ENCODE data around the gene PRDM16. TPM values are rescaled to one million over a fixed set of nuclear protein-coding genes. Genes with fewer than 3 reads are reported as not detected.

Gene PRDM16
- polyA plus RNA-seq, 1 donor from 2014 or later, result 0.21 TPM

- Histone ChIP-seq H3K9me2 (ENCODE audit: insufficient read depth, low read length) (no peaks in the 10 kb centered on the region), H3K27me3 (ENCODE audit: insufficient read depth, low read depth, low read length) (peaks cover 5% of the 10 kb centered on the region), H3K79me2 (replicated peaks; ENCODE audit: insufficient read depth, low read length) (no peaks in the 10 kb centered on the region), H3K27ac (ENCODE audit: low read length) (no peak overlapping the region), H3K36me3 (ENCODE audit: insufficient read depth, low read length) (no peaks in the 10 kb centered on the region), H4K20me1 (ENCODE audit: insufficient read depth) (no peaks in the 10 kb centered on the region), H3F3A (ENCODE audit: insufficient read depth, low read length, poor library complexity, severe bottlenecking) (no peaks in the 10 kb centered on the region), H3K9ac (ENCODE audit: low read length) (peak overlapping the region; percentile 34), H2AFZ (ENCODE audit: low read depth, low read length) (no peak overlapping the region), H3K9me3 (ENCODE audit: low read length) (no peaks in the 10 kb centered on the region), H3K4me2 (ENCODE audit: low read length) (no peak overlapping the region), H3K4me3 (ENCODE audit: low read length) (peak overlapping the region; percentile 66)
- TF ChIP-seq SMC3 (conservative IDR thresholded peaks at IDR 0.05; ENCODE audit: poor library complexity), result no peak
- TF ChIP-seq, protein P1, sequence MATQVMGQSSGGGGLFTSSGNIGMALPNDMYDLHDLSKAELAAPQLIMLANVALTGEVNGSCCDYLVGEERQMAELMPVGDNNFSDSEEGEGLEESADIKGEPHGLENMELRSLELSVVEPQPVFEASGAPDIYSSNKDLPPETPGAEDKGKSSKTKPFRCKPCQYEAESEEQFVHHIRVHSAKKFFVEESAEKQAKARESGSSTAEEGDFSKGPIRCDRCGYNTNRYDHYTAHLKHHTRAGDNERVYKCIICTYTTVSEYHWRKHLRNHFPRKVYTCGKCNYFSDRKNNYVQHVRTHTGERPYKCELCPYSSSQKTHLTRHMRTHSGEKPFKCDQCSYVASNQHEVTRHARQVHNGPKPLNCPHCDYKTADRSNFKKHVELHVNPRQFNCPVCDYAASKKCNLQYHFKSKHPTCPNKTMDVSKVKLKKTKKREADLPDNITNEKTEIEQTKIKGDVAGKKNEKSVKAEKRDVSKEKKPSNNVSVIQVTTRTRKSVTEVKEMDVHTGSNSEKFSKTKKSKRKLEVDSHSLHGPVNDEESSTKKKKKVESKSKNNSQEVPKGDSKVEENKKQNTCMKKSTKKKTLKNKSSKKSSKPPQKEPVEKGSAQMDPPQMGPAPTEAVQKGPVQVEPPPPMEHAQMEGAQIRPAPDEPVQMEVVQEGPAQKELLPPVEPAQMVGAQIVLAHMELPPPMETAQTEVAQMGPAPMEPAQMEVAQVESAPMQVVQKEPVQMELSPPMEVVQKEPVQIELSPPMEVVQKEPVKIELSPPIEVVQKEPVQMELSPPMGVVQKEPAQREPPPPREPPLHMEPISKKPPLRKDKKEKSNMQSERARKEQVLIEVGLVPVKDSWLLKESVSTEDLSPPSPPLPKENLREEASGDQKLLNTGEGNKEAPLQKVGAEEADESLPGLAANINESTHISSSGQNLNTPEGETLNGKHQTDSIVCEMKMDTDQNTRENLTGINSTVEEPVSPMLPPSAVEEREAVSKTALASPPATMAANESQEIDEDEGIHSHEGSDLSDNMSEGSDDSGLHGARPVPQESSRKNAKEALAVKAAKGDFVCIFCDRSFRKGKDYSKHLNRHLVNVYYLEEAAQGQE (IDR thresholded peaks at IDR 0.05; ENCODE audit: borderline replicate concordance), result no peak
- no peak for TF ChIP-seq EZH2 (IDR thresholded peaks at IDR 0.05; ENCODE audit: borderline replicate concordance, insufficient read depth, low read length, poor library complexity, severe bottlenecking)
- TF ChIP-seq EP300 (conservative IDR thresholded peaks at IDR 0.05; ENCODE audit: poor library complexity, severe bottlenecking), result no peak
- no peak for TF ChIP-seq TAF1 (IDR thresholded peaks at IDR 0.05; ENCODE audit: low read depth)
- TF ChIP-seq MXI1 (conservative IDR thresholded peaks at IDR 0.05; ENCODE audit: poor library complexity, severe bottlenecking), result no peak
- TF ChIP-seq RAD21 (conservative IDR thresholded peaks at IDR 0.05), result no peak
- TF ChIP-seq POLR2AphosphoS5 (IDR thresholded peaks at IDR 0.05), result no peak
- no peak for TF ChIP-seq CTCF (IDR thresholded peaks at IDR 0.05; ENCODE audit: poor library complexity, severe bottlenecking)
Measured at GRCh38 chr1:3454811-3455618, 386.0 kb downstream of the PRDM16 start.

GRCh38 chr1:3455670-3456448 lies 386.9 kb downstream of the PRDM16 start:
- Histone ChIP-seq H2AFZ (ENCODE audit: low read depth, low read length) (no peak overlapping the region), H3K36me3 (ENCODE audit: insufficient read depth, low read length) (no peaks in the 10 kb centered on the region), H3K27ac (ENCODE audit: low read length) (no peak overlapping the region), H3K9me3 (ENCODE audit: low read length) (no peaks in the 10 kb centered on the region), H3K9ac (ENCODE audit: low read length) (no peak overlapping the region), H3F3A (ENCODE audit: insufficient read depth, low read length, poor library complexity, severe bottlenecking) (no peaks in the 10 kb centered on the region), H4K20me1 (ENCODE audit: insufficient read depth) (no peaks in the 10 kb centered on the region), H3K27me3 (ENCODE audit: insufficient read depth, low read depth, low read length) (peaks cover 5% of the 10 kb centered on the region), H3K4me3 (ENCODE audit: low read length) (no peak overlapping the region), H3K4me2 (ENCODE audit: low read length) (no peak overlapping the region), H3K9me2 (ENCODE audit: insufficient read depth, low read length) (no peaks in the 10 kb centered on the region), H3K79me2 (replicated peaks; ENCODE audit: insufficient read depth, low read length) (no peaks in the 10 kb centered on the region)
- TF ChIP-seq EZH2 (IDR thresholded peaks at IDR 0.05; ENCODE audit: borderline replicate concordance, insufficient read depth, low read length, poor library complexity, severe bottlenecking) (no peak), POLR2AphosphoS5 (IDR thresholded peaks at IDR 0.05) (no peak), CTCF (IDR thresholded peaks at IDR 0.05; ENCODE audit: poor library complexity, severe bottlenecking) (no peak), EP300 (conservative IDR thresholded peaks at IDR 0.05; ENCODE audit: poor library complexity, severe bottlenecking) (no peak), RAD21 (conservative IDR thresholded peaks at IDR 0.05) (no peak), TAF1 (IDR thresholded peaks at IDR 0.05; ENCODE audit: low read depth) (no peak), MXI1 (conservative IDR thresholded peaks at IDR 0.05; ENCODE audit: poor library complexity, severe bottlenecking) (no peak), SMC3 (conservative IDR thresholded peaks at IDR 0.05; ENCODE audit: poor library complexity) (no peak)
- TF ChIP-seq, protein P1 (IDR thresholded peaks at IDR 0.05; ENCODE audit: borderline replicate concordance), result no peak

Data from neural cell (in vitro differentiated cells).